PC-9 (cell line): ENCODE results near the gene ATP8B2. TPM values are rescaled to one million over a fixed set of nuclear protein-coding genes. Genes with fewer than 3 reads are reported as not detected.

ENCODE experiments used
- BruUV-seq: library from RNA; stranded (reverse); fragments of 400-500 nt; replicated peaks from 2 replicates; lab custom pipeline; 2021; lab: Mats Ljungman, UMichigan
- CTCF ChIA-PET: fragments of 300-600 bp; sonication (Branson Sonifier 250); formaldehyde crosslinking; loops from one replicate; lab custom pipeline; 2022; ENCODE audit warnings: antibody characterized with exemption; lab: Charles Lee
- POLR2A ChIA-PET: fragments of 300-600 bp; sonication (Branson Sonifier 250); formaldehyde crosslinking; loops from one replicate; lab custom pipeline; 2022; ENCODE audit warnings: antibody characterized with exemption; ENCODE audit not compliant: unreplicated experiment; lab: Charles Lee
- DNase-seq, 2 experiments: peaks; one replicate each; pipeline versions ENCODE4 v3.0.0 to v3.0.0-alpha.2; 2015 to 2022; ENCODE audit warnings: mixed read lengths in 1 of 2
- H2AFZ ChIP-seq: fragments of 200-600 bp; sonication (generic); 2 replicates; pipeline ENCODE4 v1.8.1; 2017; ENCODE audit warnings: antibody characterized with exemption
- H3F3A ChIP-seq: fragments of 200-600 bp; sonication (generic); 2 replicates; pipeline ENCODE4 v1.8.1; 2017; ENCODE audit warnings: antibody characterized with exemption, mild to moderate bottlenecking, low read depth; ENCODE audit not compliant: insufficient read depth
- H3K27ac ChIP-seq: fragments of 200-600 bp; sonication (generic); 2 replicates; pipeline ENCODE4 v1.6.1; 2016; ENCODE audit warnings: mixed run types
- H3K27me3 ChIP-seq: fragments of 200-600 bp; sonication (generic); 2 replicates; pipeline ENCODE4 v1.6.1; 2016; ENCODE audit warnings: low read depth, mixed run types; ENCODE audit not compliant: insufficient read depth
- H3K36me3 ChIP-seq: fragments of 200-600 bp; sonication (generic); 2 replicates; pipeline ENCODE4 v1.6.1; 2016; ENCODE audit warnings: low read depth, mixed run types
- H3K4me1 ChIP-seq: fragments of 200-600 bp; sonication (generic); replicated peaks from 2 replicates; pipeline ENCODE4 v1.6.1; 2016; ENCODE audit warnings: mixed run types; ENCODE audit not compliant: insufficient read depth
- H3K4me2 ChIP-seq: fragments of 200-600 bp; sonication (generic); 2 replicates; pipeline ENCODE4 v1.6.1; 2017; ENCODE audit warnings: mixed run types
- H3K4me3 ChIP-seq: fragments of 200-600 bp; sonication (generic); 2 replicates; pipeline ENCODE4 v1.6.1; 2016; ENCODE audit warnings: mixed run types
- H3K79me2 ChIP-seq: fragments of 200-600 bp; sonication (generic); 2 replicates; pipeline ENCODE4 v1.6.1; 2017; ENCODE audit warnings: low read depth, mixed run types
- H3K9me2 ChIP-seq: fragments of 200-600 bp; sonication (generic); 2 replicates; pipeline ENCODE4 v1.8.1; 2017; ENCODE audit warnings: mild to moderate bottlenecking; ENCODE audit not compliant: insufficient read depth
- H3K9me3 ChIP-seq: fragments of 200-600 bp; sonication (generic); 2 replicates; pipeline ENCODE4 v1.8.1; 2016; ENCODE audit warnings: low read depth; ENCODE audit not compliant: insufficient read depth
- H4K20me1 ChIP-seq: fragments of 200-600 bp; sonication (generic); 2 replicates; pipeline ENCODE4 v1.8.1; 2017; ENCODE audit not compliant: insufficient read depth
- CTCF ChIP-seq: fragments of 200-600 bp; sonication (generic); conservative IDR thresholded peaks from 2 replicates; pipeline ENCODE4 v1.6.1; 2017; ENCODE audit warnings: mixed run types, antibody characterized with exemption, mild to moderate bottlenecking, moderate library complexity
- EZH2 ChIP-seq: fragments of 200-600 bp; sonication (generic); IDR thresholded peaks from 2 replicates; pipeline ENCODE4 v1.8.0; 2017; ENCODE audit warnings: antibody characterized with exemption, low read depth
- intact Hi-C: fragments of 100-400 bp; cut with micrococcal nuclease; formaldehyde crosslinking; loops from one replicate; pipeline ENCODE4 v1.10.0; 2022; ENCODE audit not compliant: unreplicated experiment
- total RNA-seq: library from RNA; stranded (reverse); gene quantifications from 2 replicates; pipeline ENCODE4 v1.2.3, GENCODE V29; 2021

ATP8B2 gene
- total RNA-seq, 1 experiment from 2014 or later, result 0.07 TPM

- H2AFZ ChIP-seq, result no peak overlapping the region
- TF ChIP-seq EZH2 (no peak), CTCF (0 out of 2 replicates have a peak, but pooled peaks have one; percentile 5)
- DNase-seq, result no peak
- H3K79me2 ChIP-seq, result no peaks in the 10 kb centered on the region
- H3K36me3 ChIP-seq, result no peaks in the 10 kb centered on the region
- POLR2A ChIA-PET, result no interaction called here
- H3K4me2 ChIP-seq, result no peak overlapping the region
- no peaks in the 10 kb centered on the region for H3K9me3 ChIP-seq
- H3K27ac ChIP-seq, result no peak overlapping the region
- H3K9me2 ChIP-seq, result no peaks in the 10 kb centered on the region
- intact Hi-C loops, result no loop called here
- CTCF ChIA-PET, result interaction anchor here (0.6 to 1.1 kb wide), 6 partner anchors 8 to 928 kb away, joined by 3 to 7 read pairs (median 4); partner anchors contain the start of gene ENTREP3
- H3K27me3 ChIP-seq, result peaks cover 56% of the 10 kb centered on the region
- H4K20me1 ChIP-seq, result no peaks in the 10 kb centered on the region
- no peaks in the 10 kb centered on the region for H3K4me1 ChIP-seq
- BruUV-seq, result no TSS peak
- H3K4me3 ChIP-seq, result no peak overlapping the region
- no peaks in the 10 kb centered on the region for H3F3A ChIP-seq
Observed at GRCh38 chr1:154326546-154327465, 1.5 kb downstream of the ATP8B2 start.

GRCh38 chr1:154327466-154328317, 2.4 kb downstream of the ATP8B2 start:
- Histone ChIP-seq H3K27me3 (peaks cover 56% of the 10 kb centered on the region), H3K79me2 (no peaks in the 10 kb centered on the region), H3F3A (no peaks in the 10 kb centered on the region), H4K20me1 (no peaks in the 10 kb centered on the region), H3K4me3 (no peak overlapping the region), H2AFZ (no peak overlapping the region), H3K4me2 (no peak overlapping the region), H3K27ac (no peak overlapping the region), H3K9me2 (no peaks in the 10 kb centered on the region), H3K4me1 (no peaks in the 10 kb centered on the region), H3K9me3 (no peaks in the 10 kb centered on the region), H3K36me3 (no peaks in the 10 kb centered on the region)
- intact Hi-C loops, result no loop called here
- ChIA-PET POLR2A (no interaction called here), CTCF (interaction anchor here (0.7 kb wide), 2 partner anchors 21 to 140 kb away, joined by 19 to 23 read pairs; no protein-coding TSS in a partner anchor)
- BruUV-seq, result no TSS peak
- DNase-seq, result no peak
- TF ChIP-seq EZH2, result no peak
- TF ChIP-seq CTCF, result no peak
